MM.1S (cell line): Measurements from ENCODE around the gene HMGB1.

Source experiments
- DNase-seq: peaks from one replicate; pipeline ENCODE4 v3.0.0-alpha.2; 2015
- H2AFZ ChIP-seq: fragments of 300-600 bp; sonication (generic); 2 replicates; pipeline ENCODE4 v1.6.0; 2016; ENCODE audit warnings: antibody characterized with exemption, low read length
- H3F3A ChIP-seq: fragments of 300-600 bp; sonication (generic); 2 replicates; pipeline ENCODE4 v1.6.1; 2016; ENCODE audit warnings: mild to moderate bottlenecking, antibody characterized with exemption, low read length, moderate library complexity, mixed read lengths; ENCODE audit not compliant: insufficient read depth
- H3K27ac ChIP-seq: fragments of 300-600 bp; sonication (generic); 2 replicates; pipeline ENCODE4 v1.5.1; 2016; ENCODE audit warnings: mild to moderate bottlenecking, low read length
- H3K27me3 ChIP-seq: fragments of 300-600 bp; sonication (generic); replicated peaks from 2 replicates; pipeline ENCODE4 v1.6.0; 2016; ENCODE audit warnings: low read length; ENCODE audit not compliant: insufficient read depth
- H3K36me3 ChIP-seq: fragments of 300-600 bp; sonication (generic); replicated peaks from 2 replicates; pipeline ENCODE4 v1.6.1; 2016; ENCODE audit warnings: mild to moderate bottlenecking, low read length, mixed read lengths; ENCODE audit not compliant: insufficient read depth
- H3K4me1 ChIP-seq: fragments of 300-600 bp; sonication (generic); 2 replicates; pipeline ENCODE4 v1.6.1; 2016; ENCODE audit warnings: low read length, mixed read lengths
- H3K4me2 ChIP-seq: fragments of 300-600 bp; sonication (generic); 2 replicates; pipeline ENCODE4 v1.6.0; 2016; ENCODE audit warnings: low read depth, low read length
- H3K4me3 ChIP-seq: fragments of 300-600 bp; sonication (generic); 2 replicates; pipeline ENCODE4 v1.5.1; 2016; ENCODE audit warnings: low read length, mixed read lengths
- H3K79me2 ChIP-seq: fragments of 300-600 bp; sonication (generic); 2 replicates; pipeline ENCODE4 v1.6.1; 2016; ENCODE audit warnings: mixed run types, low read length, mixed read lengths
- H3K9ac ChIP-seq: fragments of 300-600 bp; sonication (generic); 2 replicates; pipeline ENCODE4 v1.6.1; 2016; ENCODE audit warnings: low read length, mixed read lengths
- H3K9me2 ChIP-seq: fragments of 300-600 bp; sonication (generic); replicated peaks from 2 replicates; pipeline ENCODE4 v1.6.1; 2016; ENCODE audit warnings: mild to moderate bottlenecking, low read length, mixed read lengths; ENCODE audit not compliant: insufficient read depth
- H3K9me3 ChIP-seq: fragments of 300-600 bp; sonication (generic); replicated peaks from 2 replicates; pipeline ENCODE4 v1.6.1; 2016; ENCODE audit warnings: mild to moderate bottlenecking, low read length, mixed read lengths; ENCODE audit not compliant: insufficient read depth
- H4K20me1 ChIP-seq: fragments of 300-600 bp; sonication (generic); 2 replicates; pipeline ENCODE4 v1.6.1; 2016; ENCODE audit warnings: mild to moderate bottlenecking, low read length, moderate library complexity, mixed read lengths; ENCODE audit not compliant: insufficient read depth
- EZH2 ChIP-seq: fragments of 300-600 bp; sonication (generic); optimal IDR thresholded peaks from 2 replicates; pipeline ENCODE3; 2017; ENCODE audit warnings: low read depth, mild to moderate bottlenecking, antibody characterized with exemption, low read length, mixed read lengths
- EZH2phosphoT487 ChIP-seq: fragments of 300-600 bp; sonication (generic); IDR thresholded peaks from 2 replicates; pipeline ENCODE4 v1.6.1; 2018; ENCODE audit warnings: antibody characterized with exemption, low read length
- TF ChIP-seq, protein P1 (sequence below): fragments of 300-600 bp; sonication (generic); IDR thresholded peaks from 2 replicates; pipeline ENCODE4 v1.5.1; 2016; ENCODE audit warnings: antibody characterized with exemption, low read length, mixed read lengths

The HMGB1 gene

DNA sequence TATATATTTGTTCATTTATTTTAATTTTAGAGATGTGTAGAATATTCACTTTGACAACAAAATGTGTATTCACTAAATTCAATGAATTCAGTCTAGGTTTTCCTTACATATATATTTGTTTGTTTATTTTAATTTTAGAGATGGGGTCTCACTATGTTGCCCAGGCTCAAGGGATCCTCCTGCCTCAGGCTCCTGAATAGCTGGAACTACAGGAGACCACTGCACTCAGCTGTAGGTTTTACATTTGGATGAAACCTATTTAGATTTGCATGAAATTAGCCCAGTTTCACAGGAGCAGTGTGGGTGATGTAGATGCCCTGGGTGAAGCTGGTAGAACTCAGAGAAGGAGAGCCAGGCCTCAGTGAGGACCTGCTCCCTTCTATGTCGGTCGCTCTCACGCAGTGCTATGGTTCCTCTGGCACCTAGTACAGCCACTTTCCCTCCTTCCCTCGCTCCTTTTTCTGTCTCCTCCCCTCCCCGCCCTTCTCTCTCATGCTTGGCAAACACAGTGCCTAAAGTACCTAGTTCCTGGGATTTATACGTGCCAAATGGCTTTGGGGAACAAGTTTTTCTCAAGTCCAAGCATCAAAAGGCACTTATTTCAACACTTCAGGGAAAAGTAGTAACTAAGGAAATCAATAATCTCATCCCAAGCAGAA lies 14.7 kb upstream of the HMGB1 start:
- H3K9me3 ChIP-seq: no peaks in the 10 kb centered on the region
- no peaks in the 10 kb centered on the region for H3K27me3 ChIP-seq
- no peaks in the 10 kb centered on the region for H3K9me2 ChIP-seq
- no peak overlapping the region for H3K27ac ChIP-seq
- no peaks in the 10 kb centered on the region for H3F3A ChIP-seq
- H3K9ac ChIP-seq: no peak overlapping the region
- no peaks in the 10 kb centered on the region for H3K36me3 ChIP-seq
- H3K79me2 ChIP-seq: no peaks in the 10 kb centered on the region
- no peaks in the 10 kb centered on the region for H4K20me1 ChIP-seq
- no peak overlapping the region for H3K4me3 ChIP-seq
- H3K4me1 ChIP-seq: 0 out of 2 replicates have a peak, but pooled peaks cover 3% of the 10 kb centered on the region
- H3K4me2 ChIP-seq: no peak overlapping the region
- TF ChIP-seq, protein P1, sequence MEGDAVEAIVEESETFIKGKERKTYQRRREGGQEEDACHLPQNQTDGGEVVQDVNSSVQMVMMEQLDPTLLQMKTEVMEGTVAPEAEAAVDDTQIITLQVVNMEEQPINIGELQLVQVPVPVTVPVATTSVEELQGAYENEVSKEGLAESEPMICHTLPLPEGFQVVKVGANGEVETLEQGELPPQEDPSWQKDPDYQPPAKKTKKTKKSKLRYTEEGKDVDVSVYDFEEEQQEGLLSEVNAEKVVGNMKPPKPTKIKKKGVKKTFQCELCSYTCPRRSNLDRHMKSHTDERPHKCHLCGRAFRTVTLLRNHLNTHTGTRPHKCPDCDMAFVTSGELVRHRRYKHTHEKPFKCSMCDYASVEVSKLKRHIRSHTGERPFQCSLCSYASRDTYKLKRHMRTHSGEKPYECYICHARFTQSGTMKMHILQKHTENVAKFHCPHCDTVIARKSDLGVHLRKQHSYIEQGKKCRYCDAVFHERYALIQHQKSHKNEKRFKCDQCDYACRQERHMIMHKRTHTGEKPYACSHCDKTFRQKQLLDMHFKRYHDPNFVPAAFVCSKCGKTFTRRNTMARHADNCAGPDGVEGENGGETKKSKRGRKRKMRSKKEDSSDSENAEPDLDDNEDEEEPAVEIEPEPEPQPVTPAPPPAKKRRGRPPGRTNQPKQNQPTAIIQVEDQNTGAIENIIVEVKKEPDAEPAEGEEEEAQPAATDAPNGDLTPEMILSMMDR: no peak
- TF ChIP-seq EZH2 (no peak), EZH2phosphoT487 (no peak)
- DNase-seq: no peak
- H2AFZ ChIP-seq: no peak overlapping the region

DNA sequence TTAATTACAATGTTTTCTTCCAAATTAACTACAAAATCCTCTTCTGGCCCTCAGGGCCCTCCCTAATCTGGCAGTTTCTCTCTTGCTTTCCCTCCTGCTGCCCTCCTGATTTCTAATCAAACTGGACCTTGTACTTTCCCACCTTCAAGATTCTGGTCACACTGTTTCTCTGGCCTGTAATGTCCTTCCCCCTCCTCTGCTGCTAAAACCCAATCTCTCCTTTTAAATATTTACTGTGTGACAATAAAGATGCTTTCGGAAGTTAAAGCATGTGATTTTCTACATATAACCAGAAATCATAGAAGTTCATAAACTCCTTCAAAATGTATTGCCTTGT lies 14.1 kb upstream of the HMGB1 start:
- H3K79me2 ChIP-seq: no peaks in the 10 kb centered on the region
- TF ChIP-seq EZH2: no peak
- TF ChIP-seq EZH2phosphoT487: no peak
- no peaks in the 10 kb centered on the region for H4K20me1 ChIP-seq

DNA sequence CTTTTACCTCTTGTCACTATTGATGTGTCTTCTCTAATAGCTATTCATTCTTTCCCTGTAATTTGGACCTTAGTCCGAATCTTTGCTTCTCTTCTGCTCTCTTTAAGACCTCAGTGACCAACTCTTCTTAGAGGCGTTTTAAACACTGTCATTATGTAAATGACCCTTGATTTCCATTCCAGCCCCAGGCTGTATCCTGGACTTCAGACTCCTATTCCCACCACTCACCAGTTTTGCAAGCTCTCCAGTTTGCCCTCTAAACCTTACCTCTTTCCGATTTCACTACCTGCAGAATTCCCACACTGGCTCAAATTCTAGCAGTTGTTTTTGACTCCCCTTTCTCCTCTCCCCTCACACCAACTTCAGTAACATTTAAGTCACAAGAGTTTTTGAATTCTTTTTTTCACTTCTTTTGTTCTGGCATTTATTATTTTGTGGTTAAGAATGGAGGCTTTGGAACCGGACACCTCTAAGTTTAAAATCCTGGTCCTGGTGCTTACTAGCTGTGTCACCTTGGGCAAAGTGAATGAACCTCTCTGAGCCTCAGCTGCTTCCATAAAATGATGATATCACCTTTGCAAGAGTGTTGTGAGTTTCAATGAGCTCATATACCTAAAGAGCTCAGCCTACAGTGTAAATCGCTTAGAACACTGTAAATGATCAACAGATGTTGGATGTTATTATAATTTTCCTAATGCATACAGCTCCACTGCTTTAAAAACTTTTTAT lies 13.6 kb upstream of the HMGB1 start:
- Histone ChIP-seq H3K4me1 (0 out of 2 replicates have a peak, but pooled peaks cover 3% of the 10 kb centered on the region), H3K9ac (no peak overlapping the region), H3K27ac (no peak overlapping the region), H3F3A (no peaks in the 10 kb centered on the region), H4K20me1 (no peaks in the 10 kb centered on the region), H3K27me3 (no peaks in the 10 kb centered on the region), H3K9me3 (no peaks in the 10 kb centered on the region), H3K79me2 (no peaks in the 10 kb centered on the region), H2AFZ (no peak overlapping the region), H3K9me2 (no peaks in the 10 kb centered on the region), H3K4me3 (no peak overlapping the region), H3K4me2 (no peak overlapping the region), H3K36me3 (no peaks in the 10 kb centered on the region)
- DNase-seq: no peak
- TF ChIP-seq, protein P1: no peak
- no peak for TF ChIP-seq EZH2

More for the DNA sequence above, 14.1 kb upstream of the HMGB1 start:
- no peak overlapping the region for H3K9ac ChIP-seq
- H3K27me3 ChIP-seq: no peaks in the 10 kb centered on the region
- no peaks in the 10 kb centered on the region for H3F3A ChIP-seq
- 0 out of 2 replicates have a peak, but pooled peaks cover 3% of the 10 kb centered on the region for H3K4me1 ChIP-seq
- no peak overlapping the region for H2AFZ ChIP-seq
- no peak for DNase-seq
- H3K36me3 ChIP-seq: no peaks in the 10 kb centered on the region
- H3K4me3 ChIP-seq: no peak overlapping the region
- H3K9me2 ChIP-seq: no peaks in the 10 kb centered on the region
- no peak overlapping the region for H3K27ac ChIP-seq
- no peaks in the 10 kb centered on the region for H3K9me3 ChIP-seq
- no peak overlapping the region for H3K4me2 ChIP-seq
